Glutamatergic neuron (in vitro differentiated cells): ENCODE measurements around the gene RAI1. TPM values are rescaled to one million over a fixed set of nuclear protein-coding genes. Genes with fewer than 3 reads are reported as not detected.

ENCODE experiments used
- DNase-seq: peaks from one replicate; pipeline ENCODE4 v3.0.0; 2022
- H3K27ac Mint-ChIP-seq: one replicate; pipeline ENCODE4 v1.8.0; 2020; ENCODE audit warnings: mild to moderate bottlenecking, mixed read lengths, inconsistent platforms; ENCODE audit not compliant: unreplicated experiment
- H3K27me3 Mint-ChIP-seq: one replicate; pipeline ENCODE4 v1.8.0; 2020; ENCODE audit warnings: mild to moderate bottlenecking, moderate library complexity, mixed read lengths, inconsistent platforms; ENCODE audit not compliant: unreplicated experiment
- H3K36me3 Mint-ChIP-seq: one replicate; pipeline ENCODE4 v1.8.0; 2020; ENCODE audit warnings: mild to moderate bottlenecking, mixed read lengths, inconsistent platforms; ENCODE audit not compliant: unreplicated experiment
- H3K4me1 Mint-ChIP-seq: one replicate; pipeline ENCODE4 v1.8.0; 2020; ENCODE audit warnings: mild to moderate bottlenecking, low read depth, mixed read lengths, inconsistent platforms; ENCODE audit not compliant: unreplicated experiment
- H3K4me3 Mint-ChIP-seq: one replicate; pipeline ENCODE4 v1.8.0; 2020; ENCODE audit warnings: mild to moderate bottlenecking, mixed read lengths, inconsistent platforms; ENCODE audit not compliant: unreplicated experiment
- H3K9me3 Mint-ChIP-seq: one replicate; pipeline ENCODE4 v1.8.0; 2020; ENCODE audit warnings: mild to moderate bottlenecking, moderate library complexity, mixed read lengths, inconsistent platforms; ENCODE audit not compliant: unreplicated experiment
- total RNA-seq: library from RNA; stranded (reverse); fragmentation: NEBNext Ultra II Directional; extraction: Animal tissue kit (Norgen Biotek cat#: 25700); gene quantifications from one replicate; pipeline ENCODE4 v1.2.1, GENCODE V29; 2021; ENCODE audit not compliant: unreplicated experiment
- TF ChIP-seq, protein P1 (sequence below): fragments of 200-600 bp; sonication (generic); IDR thresholded peaks from one replicate; pipeline ENCODE4 v1.5.0; 2021; ENCODE audit not compliant: partially characterized antibody, unreplicated experiment

RAI1 gene
- total RNA-seq, 1 donor from 2014 or later = 70.2 TPM

DNA sequence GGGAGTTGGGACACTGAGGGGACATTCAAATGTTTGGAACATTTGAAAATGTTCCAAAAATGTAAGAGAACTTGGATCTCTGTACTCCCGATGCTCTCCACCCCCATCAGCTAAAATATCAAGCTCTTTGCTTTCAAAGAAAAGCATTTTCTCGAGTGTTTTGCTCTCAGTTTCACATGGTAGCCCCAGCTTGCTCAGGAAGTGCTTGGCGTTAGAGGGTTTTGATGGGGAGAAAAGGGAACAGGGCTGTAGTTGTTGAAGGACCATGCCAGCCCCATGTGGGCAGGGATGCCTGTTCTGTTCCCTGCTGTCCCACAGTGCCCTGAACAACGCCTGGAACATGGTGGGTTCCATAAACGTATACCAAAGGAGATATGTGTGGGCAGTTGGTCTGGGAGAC, 37.0 kb downstream of the RAI1 start:
- H3K4me1 Mint-ChIP-seq = peaks cover 36% of the 10 kb centered on the region
- H3K27ac Mint-ChIP-seq = no peak overlapping the region
- TF ChIP-seq, protein P1, sequence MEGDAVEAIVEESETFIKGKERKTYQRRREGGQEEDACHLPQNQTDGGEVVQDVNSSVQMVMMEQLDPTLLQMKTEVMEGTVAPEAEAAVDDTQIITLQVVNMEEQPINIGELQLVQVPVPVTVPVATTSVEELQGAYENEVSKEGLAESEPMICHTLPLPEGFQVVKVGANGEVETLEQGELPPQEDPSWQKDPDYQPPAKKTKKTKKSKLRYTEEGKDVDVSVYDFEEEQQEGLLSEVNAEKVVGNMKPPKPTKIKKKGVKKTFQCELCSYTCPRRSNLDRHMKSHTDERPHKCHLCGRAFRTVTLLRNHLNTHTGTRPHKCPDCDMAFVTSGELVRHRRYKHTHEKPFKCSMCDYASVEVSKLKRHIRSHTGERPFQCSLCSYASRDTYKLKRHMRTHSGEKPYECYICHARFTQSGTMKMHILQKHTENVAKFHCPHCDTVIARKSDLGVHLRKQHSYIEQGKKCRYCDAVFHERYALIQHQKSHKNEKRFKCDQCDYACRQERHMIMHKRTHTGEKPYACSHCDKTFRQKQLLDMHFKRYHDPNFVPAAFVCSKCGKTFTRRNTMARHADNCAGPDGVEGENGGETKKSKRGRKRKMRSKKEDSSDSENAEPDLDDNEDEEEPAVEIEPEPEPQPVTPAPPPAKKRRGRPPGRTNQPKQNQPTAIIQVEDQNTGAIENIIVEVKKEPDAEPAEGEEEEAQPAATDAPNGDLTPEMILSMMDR = no peak
- H3K27me3 Mint-ChIP-seq = peaks cover 24% of the 10 kb centered on the region
- H3K4me3 Mint-ChIP-seq = no peak overlapping the region
- no peak for DNase-seq
- H3K9me3 Mint-ChIP-seq = peaks cover 24% of the 10 kb centered on the region
- H3K36me3 Mint-ChIP-seq = peaks cover 4% of the 10 kb centered on the region

DNA sequence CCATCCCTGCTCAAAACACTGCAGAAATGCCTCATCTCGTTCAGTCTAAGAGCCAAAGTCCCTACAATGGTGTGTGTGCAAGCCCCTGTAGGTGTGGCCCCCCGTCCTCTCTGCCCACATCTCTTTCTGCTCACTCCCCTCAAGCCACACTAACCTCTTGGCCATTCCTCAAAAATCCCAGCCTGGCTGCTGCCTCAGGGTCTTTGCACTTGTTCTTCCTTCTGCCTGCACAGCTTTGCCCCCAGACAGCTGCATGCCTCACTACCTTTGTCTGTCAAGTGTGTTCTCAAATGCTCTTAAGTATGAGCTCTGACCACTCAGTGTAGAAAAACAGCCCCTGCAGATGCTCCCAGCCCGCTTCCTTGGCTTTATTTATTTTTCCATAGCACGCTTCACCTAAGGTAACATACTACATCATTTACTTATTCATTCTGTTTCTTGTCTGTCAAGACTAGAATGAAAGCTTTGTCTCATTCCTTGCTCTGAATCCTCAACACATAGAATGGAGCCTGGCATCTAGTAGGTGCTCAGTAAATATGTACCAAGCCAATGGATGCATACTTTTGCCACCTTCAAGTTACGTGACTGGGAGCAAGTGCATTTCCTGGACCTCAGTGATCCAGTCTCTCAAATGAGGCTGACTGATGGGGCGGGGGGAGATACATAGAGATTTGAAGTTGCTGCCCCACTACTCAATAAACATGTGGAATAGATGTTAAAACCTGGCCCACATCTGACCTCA, 38.1 kb downstream of the RAI1 start:
- H3K27me3 Mint-ChIP-seq = peaks cover 27% of the 10 kb centered on the region
- no peak for DNase-seq
- peaks cover 34% of the 10 kb centered on the region for H3K4me1 Mint-ChIP-seq
- peaks cover 4% of the 10 kb centered on the region for H3K36me3 Mint-ChIP-seq
- H3K27ac Mint-ChIP-seq = peak overlapping the region; percentile 6
- H3K4me3 Mint-ChIP-seq = no peak overlapping the region
- TF ChIP-seq, protein P1 = no peak
- peaks cover 29% of the 10 kb centered on the region for H3K9me3 Mint-ChIP-seq

DNA sequence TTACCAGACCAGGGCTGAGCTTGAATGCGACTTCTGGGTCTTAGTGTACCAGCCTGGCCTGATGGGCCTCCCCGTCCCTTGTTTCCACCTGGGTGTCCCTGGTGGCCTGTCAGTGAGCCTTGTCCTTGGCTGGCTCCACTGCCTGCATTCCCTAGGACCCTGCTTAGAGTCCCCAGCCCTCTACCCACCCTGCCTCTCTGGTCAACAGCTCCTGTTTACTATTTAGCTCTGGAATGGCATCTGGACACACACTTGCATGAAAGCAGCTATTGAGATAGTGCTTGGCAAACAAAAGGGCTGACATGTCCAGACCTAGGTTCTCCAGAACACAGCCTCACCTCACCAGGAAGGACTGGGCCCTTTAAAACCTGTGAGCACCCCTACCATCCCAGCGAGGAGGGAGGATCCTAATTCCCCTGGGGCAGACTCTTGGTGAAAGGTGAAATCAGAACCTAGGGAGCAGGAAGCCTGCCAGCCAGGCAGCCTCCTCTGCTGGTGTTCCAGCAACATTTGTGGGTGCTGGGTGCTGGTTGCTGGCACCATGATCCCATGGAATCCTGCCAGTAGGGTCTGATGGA, 38.8 kb downstream of the RAI1 start:
- Mint-ChIP-seq H3K27ac (no peak overlapping the region), H3K4me3 (no peak overlapping the region), H3K9me3 (peaks cover 31% of the 10 kb centered on the region), H3K27me3 (peaks cover 28% of the 10 kb centered on the region), H3K36me3 (peaks cover 4% of the 10 kb centered on the region), H3K4me1 (peaks cover 34% of the 10 kb centered on the region)
- TF ChIP-seq, protein P1 = no peak
- no peak for DNase-seq

DNA sequence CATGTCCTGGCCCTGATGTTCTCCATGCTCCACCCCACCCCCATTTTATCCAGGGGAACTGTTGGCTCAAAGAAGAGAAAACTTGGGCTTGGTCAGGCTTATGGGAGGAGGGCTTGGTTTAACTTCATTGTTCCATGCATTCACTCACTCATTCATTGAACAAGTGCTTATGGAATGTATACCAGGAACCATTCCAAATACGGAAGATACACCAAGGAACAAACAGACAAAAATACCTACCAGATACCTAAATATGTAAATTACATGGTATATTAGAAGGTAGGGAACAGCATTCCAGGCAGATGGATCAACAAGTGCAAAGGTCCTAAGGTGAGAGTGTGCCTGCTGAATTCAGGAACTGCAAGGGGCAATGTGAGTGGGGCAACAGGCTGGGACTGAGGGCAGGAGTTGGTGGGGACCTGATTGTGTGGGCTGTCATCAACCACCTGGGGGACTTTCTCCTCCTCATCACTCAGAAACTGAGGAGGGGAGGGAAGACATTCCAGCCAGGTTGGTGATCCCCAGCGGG, 39.9 kb downstream of the RAI1 start:
- H3K9me3 Mint-ChIP-seq = peaks cover 35% of the 10 kb centered on the region
- TF ChIP-seq, protein P1 = no peak
- H3K27ac Mint-ChIP-seq = no peak overlapping the region
- peaks cover 4% of the 10 kb centered on the region for H3K36me3 Mint-ChIP-seq
- DNase-seq = no peak
- H3K4me3 Mint-ChIP-seq = peak overlapping the region; percentile 14
- H3K4me1 Mint-ChIP-seq = peaks cover 39% of the 10 kb centered on the region
- peaks cover 32% of the 10 kb centered on the region for H3K27me3 Mint-ChIP-seq
